ENCODE results near the gene ANKRD17.
"Not testable (repeated sequence)": the region's sequence is repeated elsewhere in the genome, so short reads cannot be mapped to it uniquely, and the experiment has no call there.

ANKRD17 gene

GRCh38 chr4:73248416-73248815 lies 10.2 kb downstream of the ANKRD17 start:
- no peak for DNase-seq (ENCODE audit: low spot score)

GRCh38 chr4:73247100-73247499 lies 11.5 kb downstream of the ANKRD17 start:
- DNase-seq (ENCODE audit: low spot score), result no peak

GRCh38 chr4:73245955-73246354 lies 12.6 kb downstream of the ANKRD17 start:
- no peak for DNase-seq (ENCODE audit: low spot score)

GRCh38 chr4:73244945-73245601 lies 13.5 kb downstream of the ANKRD17 start:
- DNase-seq (ENCODE audit: low spot score), result no peak

GRCh38 chr4:73237044-73237443 lies 21.6 kb downstream of the ANKRD17 start:
- no peak for DNase-seq (ENCODE audit: low spot score)

- DNase-seq (ENCODE audit: low spot score), result no peak
Observed at GRCh38 chr4:73236151-73236550, 22.4 kb downstream of the ANKRD17 start.

- no peak for DNase-seq (ENCODE audit: low spot score)
Observed at GRCh38 chr4:73234712-73235111, 23.9 kb downstream of the ANKRD17 start.

GRCh38 chr4:73231518-73232487 lies 26.8 kb downstream of the ANKRD17 start:
- DNase-seq (ENCODE audit: low spot score), result no peak

- DNase-seq (ENCODE audit: low spot score), result no peak
Observed at GRCh38 chr4:73230865-73231517, 27.6 kb downstream of the ANKRD17 start.

GRCh38 chr4:73228800-73229199 lies 29.8 kb downstream of the ANKRD17 start:
- not testable (repeated sequence) for DNase-seq (ENCODE audit: low spot score)

GRCh38 chr4:73224886-73225285 lies 33.7 kb downstream of the ANKRD17 start:
- DNase-seq (ENCODE audit: low spot score), result no peak

GRCh38 chr4:73223258-73223650 lies 35.3 kb downstream of the ANKRD17 start:
- DNase-seq (ENCODE audit: low spot score), result no peak

- peak; percentile 85 for DNase-seq (ENCODE audit: low spot score)
Observed at GRCh38 chr4:73222466-73223257, 35.9 kb downstream of the ANKRD17 start.

- DNase-seq (ENCODE audit: low spot score), result no peak
Observed at GRCh38 chr4:73221734-73222133, 36.9 kb downstream of the ANKRD17 start.

GRCh38 chr4:73220815-73221214 lies 37.8 kb downstream of the ANKRD17 start:
- DNase-seq (ENCODE audit: low spot score), result no peak

GRCh38 chr4:73213916-73214653 lies 44.5 kb downstream of the ANKRD17 start:
- no peak for DNase-seq (ENCODE audit: low spot score)

- no peak for DNase-seq (ENCODE audit: low spot score)
Observed at GRCh38 chr4:73212982-73213730, 45.4 kb downstream of the ANKRD17 start.

- DNase-seq (ENCODE audit: low spot score), result no peak
Observed at GRCh38 chr4:73211968-73212367, 46.6 kb downstream of the ANKRD17 start.

- DNase-seq (ENCODE audit: low spot score), result no peak
Observed at GRCh38 chr4:73208376-73208775, 50.2 kb downstream of the ANKRD17 start.

- no peak for DNase-seq (ENCODE audit: low spot score)
Observed at GRCh38 chr4:73206236-73206635, 52.4 kb downstream of the ANKRD17 start.

All from LoVo (cell line).